Urinary bladder (tissue), 4 donors: ENCODE data around the gene OR6N2. TPM values are rescaled to one million over a fixed set of nuclear protein-coding genes. Genes with fewer than 3 reads are reported as not detected.

Experiments
- DNase-seq: peaks from one replicate; pipeline ENCODE4 v3.0.0-alpha.2; 2015; ENCODE audit errors: extremely low spot score
- H3K27ac ChIP-seq: one replicate; pipeline ENCODE4 v1.5.1; 2013; ENCODE audit warnings: low read depth, mild to moderate bottlenecking, moderate library complexity
- H3K36me3 ChIP-seq: one replicate; pipeline ENCODE4 v1.6.1; 2013; ENCODE audit warnings: mild to moderate bottlenecking, moderate library complexity; ENCODE audit not compliant: insufficient read depth
- H3K4me1 ChIP-seq: one replicate; pipeline ENCODE4 v1.6.1; 2013; ENCODE audit warnings: mild to moderate bottlenecking, moderate library complexity; ENCODE audit not compliant: insufficient read depth
- H3K4me3 ChIP-seq: one replicate; pipeline ENCODE4 v1.5.1; 2013; ENCODE audit warnings: low read depth, low read length
- WGBS: extraction: QIAGEN DNeasy Blood & Tissue Kit; methylation state at CpG from one replicate; pipeline ENCODE4 v1.1.7; 2013; 5-methylcytosine and 5-hydroxymethylcytosine counted together
- polyA plus RNA-seq: library from polyadenylated mRNA; stranded (reverse); fragments of 200-250 nt; gene quantifications from one replicate; pipeline ENCODE4 v1.2.3, GENCODE V29; 2013
- small RNA-seq: library from RNA; depleted of rRNA; stranded (forward); fragments of <200 nt; gene quantifications from one replicate; pipeline ENCODE3, GENCODE V24; 2014
- total RNA-seq: library from RNA; depleted of rRNA; stranded (reverse); fragments of >200 nt; gene quantifications from one replicate; pipeline ENCODE4 v1.2.3, GENCODE V29; 2014
- donor health status: healthy with polysubstance abuse.
- donor health status: healthy.

The OR6N2 gene
- total and polyA plus RNA-seq, 2 donors: not detected

GRCh38 chr1:158728510-158729225 is 52.3 kb downstream of the OR6N2 start:
- Histone ChIP-seq H3K4me1 (no peaks in the 10 kb centered on the region), H3K4me3 (no peak overlapping the region), H3K36me3 (no peaks in the 10 kb centered on the region), H3K27ac (no peak overlapping the region)
- WGBS: 52% methylated on average over 3 of the region's 3 CpGs
- no peak for DNase-seq

- no peaks in the 10 kb centered on the region for H3K4me1 ChIP-seq
- WGBS: 94% methylated on average over 5 of the region's 5 CpGs
- H3K4me3 ChIP-seq: no peak overlapping the region
- no peak overlapping the region for H3K27ac ChIP-seq
- DNase-seq: no peak
- H3K36me3 ChIP-seq: no peaks in the 10 kb centered on the region
These were observed 56.6 kb downstream of the OR6N2 start for GRCh38 chr1:158724442-158724841.

Small RNA genes lying within 50 kb of the gene (small RNA-seq; reads per million reads assigned to genes)
- not detected for gene OR2AQ1P

Other genes starting within 250 kb of the OR6N2 start
- not detected for gene OR6Y1, start 226.8 kb downstream of the OR6N2 start, total RNA-seq
- not detected for gene OR6Y1, start 226.8 kb downstream of the OR6N2 start, polyA plus RNA-seq
- not detected for gene OR6P1, start 210.6 kb downstream of the OR6N2 start, total RNA-seq
- gene OR6P1, start 210.6 kb downstream of the OR6N2 start, polyA plus RNA-seq: not detected
- gene OR10X1, start 201.3 kb downstream of the OR6N2 start, total RNA-seq: not detected
- not detected for gene OR10X1, start 201.3 kb downstream of the OR6N2 start, polyA plus RNA-seq
- gene OR10Z1, start 175.9 kb downstream of the OR6N2 start, total RNA-seq: not detected
- gene OR10Z1, start 175.9 kb downstream of the OR6N2 start, polyA plus RNA-seq: not detected
- 3.9 TPM for gene SPTA1, start 94.5 kb downstream of the OR6N2 start, total RNA-seq
- 0.06 TPM for gene SPTA1, start 94.5 kb downstream of the OR6N2 start, polyA plus RNA-seq
- gene OR6K2, start 80.6 kb downstream of the OR6N2 start, total RNA-seq: not detected
- gene OR6K2, start 80.6 kb downstream of the OR6N2 start, polyA plus RNA-seq: not detected
- not detected for gene OR6K3, start 60.5 kb downstream of the OR6N2 start, total RNA-seq
- not detected for gene OR6K3, start 60.5 kb downstream of the OR6N2 start, polyA plus RNA-seq
- gene OR6K6, start 26.5 kb downstream of the OR6N2 start, total RNA-seq: not detected
- not detected for gene OR6K6, start 26.5 kb downstream of the OR6N2 start, polyA plus RNA-seq
- gene OR6N1, start 9.0 kb downstream of the OR6N2 start, total RNA-seq: not detected
- not detected for gene OR6N1, start 9.0 kb downstream of the OR6N2 start, polyA plus RNA-seq
- gene MNDA, start 50.1 kb upstream of the OR6N2 start, total RNA-seq: 9.0 TPM
- 3.2 TPM for gene MNDA, start 50.1 kb upstream of the OR6N2 start, polyA plus RNA-seq
- 0.69 TPM for gene PYHIN1, start 150.3 kb upstream of the OR6N2 start, total RNA-seq
- 0.49 TPM for gene PYHIN1, start 150.3 kb upstream of the OR6N2 start, polyA plus RNA-seq
- gene IFI16, start 228.7 kb upstream of the OR6N2 start, total RNA-seq: 51.7 TPM
- 76.6 TPM for gene IFI16, start 228.7 kb upstream of the OR6N2 start, polyA plus RNA-seq